HG02623 (cell line): ENCODE data around the gene OVCH2.
"Not testable (repeated sequence)": the region's sequence is repeated elsewhere in the genome, so short reads cannot be mapped to it uniquely, and the experiment has no call there.

Source experiments
- ATAC-seq: cut with Tn5 transposase; IDR thresholded peaks from one replicate; pipeline ENCODE4 v1.9.1; 2021; ENCODE audit warnings: moderate library complexity; ENCODE audit not compliant: unreplicated experiment

The OVCH2 gene

GRCh38 chr11:7706377-7706776 lies at the start of gene OVCH2:
TSS of gene OVCH2 (minus strand) at chr11:7706477. CDS start at chr11:7706394, 83 bp downstream.
- no peak for ATAC-seq

- no peak for ATAC-seq
These were observed 43.2 kb upstream of the OVCH2 start for GRCh38 chr11:7749456-7749855.

GRCh38 chr11:7734767-7735166 lies 28.5 kb upstream of the OVCH2 start:
- ATAC-seq, result not testable (repeated sequence)

GRCh38 chr11:7714786-7715185 lies 8.5 kb upstream of the OVCH2 start:
- no peak for ATAC-seq

GRCh38 chr11:7703740-7704139 lies 2.5 kb downstream of the OVCH2 start:
- no peak for ATAC-seq

- no peak for ATAC-seq
These were observed 9.9 kb downstream of the OVCH2 start for GRCh38 chr11:7696424-7696823.

GRCh38 chr11:7694235-7694634 lies 12.0 kb downstream of the OVCH2 start:
- no peak for ATAC-seq

GRCh38 chr11:7692426-7692825 lies 13.9 kb downstream of the OVCH2 start:
- ATAC-seq, result no peak

GRCh38 chr11:7691759-7692350 lies 14.4 kb downstream of the OVCH2 start:
- ATAC-seq, result no peak

GRCh38 chr11:7690648-7691047 lies 15.6 kb downstream of the OVCH2 start:
- ATAC-seq, result peak; percentile 46

GRCh38 chr11:7689239-7689638 lies 17.0 kb downstream of the OVCH2 start:
- ATAC-seq, result no peak

GRCh38 chr11:7688238-7688826 lies 17.9 kb downstream of the OVCH2 start:
- ATAC-seq, result peak; percentile 49

- ATAC-seq, result no peak
These were observed 18.9 kb downstream of the OVCH2 start for GRCh38 chr11:7687386-7687785.

- no peak for ATAC-seq
These were observed 19.5 kb downstream of the OVCH2 start for GRCh38 chr11:7686761-7687160.

GRCh38 chr11:7683571-7683970 lies 22.7 kb downstream of the OVCH2 start:
- ATAC-seq, result no peak

GRCh38 chr11:7677796-7678201 lies 28.5 kb downstream of the OVCH2 start:
- ATAC-seq, result no peak

GRCh38 chr11:7677071-7677470 lies 29.2 kb downstream of the OVCH2 start:
- ATAC-seq, result no peak

GRCh38 chr11:7675631-7676030 lies 30.6 kb downstream of the OVCH2 start:
- ATAC-seq, result no peak

GRCh38 chr11:7673724-7674434 lies 32.4 kb downstream of the OVCH2 start:
- no peak for ATAC-seq

GRCh38 chr11:7672960-7673723 lies 33.1 kb downstream of the OVCH2 start, which contains the start of gene CYB5R2:
TSS of gene CYB5R2 (minus strand) at chr11:7673500. CDS start at chr11:7672825, 675 bp downstream.
- no peak for ATAC-seq

- ATAC-seq, result no peak
These were observed 33.9 kb downstream of the OVCH2 start for GRCh38 chr11:7672276-7672959.
